Islet precursor cell (in vitro differentiated cells): ENCODE data around the gene RAB3C.

Experiments
- DNase-seq: peaks from one replicate; pipeline ENCODE4 v3.0.0-alpha.2; 2018

The RAB3C gene

DNA sequence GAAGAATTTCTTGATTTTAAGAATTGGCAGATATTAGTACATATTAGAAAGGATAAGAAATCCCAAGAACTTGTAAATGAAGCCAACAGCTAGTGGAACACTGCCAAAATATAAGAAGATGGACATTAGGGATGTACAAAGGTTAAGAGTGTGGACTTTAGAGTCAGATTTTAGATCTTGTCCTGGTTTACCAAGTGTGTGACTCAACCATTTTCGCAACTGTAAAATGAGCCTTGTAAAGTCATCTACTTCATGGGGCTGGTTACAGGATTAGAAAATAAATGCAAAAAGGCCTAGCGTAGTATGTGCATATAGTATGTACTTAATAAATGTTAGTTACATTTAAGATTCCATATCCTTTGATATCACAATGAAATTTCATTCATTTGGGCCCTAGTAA is 260.0 kb downstream of the RAB3C start:
- no peak for DNase-seq

DNA sequence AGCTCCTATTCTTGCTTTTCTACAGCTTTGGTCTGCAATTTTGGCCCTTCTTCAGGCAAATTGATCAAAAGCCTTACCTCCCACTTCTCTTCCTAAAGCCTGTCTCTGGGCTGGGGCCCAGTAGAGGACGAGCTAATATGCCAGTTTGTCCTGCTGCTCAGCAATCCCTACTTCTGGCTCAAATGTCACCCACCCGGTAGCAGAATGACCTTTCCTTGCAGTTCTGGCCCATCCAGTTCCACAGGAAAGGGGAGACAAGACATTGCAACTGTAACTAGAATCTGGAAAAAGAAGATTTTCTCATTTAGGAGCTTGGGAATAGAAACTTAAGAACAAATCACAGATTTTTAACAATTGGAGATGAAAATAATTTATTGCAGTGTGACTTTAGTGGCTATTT is 261.5 kb downstream of the RAB3C start:
- peak; percentile 58 for DNase-seq

DNA sequence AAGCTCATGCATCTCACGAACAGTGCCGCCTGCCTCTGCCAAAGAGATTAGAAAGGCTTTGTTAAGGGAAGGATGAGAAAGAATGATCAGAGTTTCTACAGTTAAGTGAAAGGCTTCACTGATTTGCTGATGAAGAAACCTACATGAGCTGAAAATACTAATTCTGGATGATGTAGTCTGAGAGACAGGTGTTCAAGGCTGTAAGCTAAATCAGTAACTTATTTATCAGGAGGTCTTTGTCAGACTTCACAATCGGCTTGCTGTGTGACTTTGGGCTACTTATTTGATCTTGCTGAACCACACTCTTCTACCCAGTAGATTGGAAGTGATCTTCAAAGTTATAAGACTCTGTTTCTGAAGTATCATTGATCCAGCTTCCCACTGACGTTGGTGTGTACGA is 264.2 kb downstream of the RAB3C start:
- DNase-seq = no peak

DNA sequence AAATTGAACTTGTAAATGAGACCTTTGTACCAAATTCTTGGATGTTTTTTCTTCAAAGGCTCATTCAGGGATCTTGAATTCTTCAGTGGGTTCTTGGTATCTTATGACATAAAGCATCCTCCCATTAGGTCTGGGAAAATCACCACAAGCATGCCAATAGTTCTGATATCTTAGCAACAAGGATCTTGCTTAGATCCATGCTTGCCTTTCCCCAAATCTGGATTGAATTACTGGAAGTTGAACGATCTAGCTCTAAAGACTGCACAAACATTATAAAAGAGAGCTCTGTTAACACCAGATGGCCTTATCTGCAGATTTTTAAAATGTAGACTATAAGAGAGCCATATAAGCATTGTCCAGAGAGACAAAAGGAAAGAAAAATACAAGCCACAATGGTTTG is 266.3 kb downstream of the RAB3C start:
- no peak for DNase-seq

DNA sequence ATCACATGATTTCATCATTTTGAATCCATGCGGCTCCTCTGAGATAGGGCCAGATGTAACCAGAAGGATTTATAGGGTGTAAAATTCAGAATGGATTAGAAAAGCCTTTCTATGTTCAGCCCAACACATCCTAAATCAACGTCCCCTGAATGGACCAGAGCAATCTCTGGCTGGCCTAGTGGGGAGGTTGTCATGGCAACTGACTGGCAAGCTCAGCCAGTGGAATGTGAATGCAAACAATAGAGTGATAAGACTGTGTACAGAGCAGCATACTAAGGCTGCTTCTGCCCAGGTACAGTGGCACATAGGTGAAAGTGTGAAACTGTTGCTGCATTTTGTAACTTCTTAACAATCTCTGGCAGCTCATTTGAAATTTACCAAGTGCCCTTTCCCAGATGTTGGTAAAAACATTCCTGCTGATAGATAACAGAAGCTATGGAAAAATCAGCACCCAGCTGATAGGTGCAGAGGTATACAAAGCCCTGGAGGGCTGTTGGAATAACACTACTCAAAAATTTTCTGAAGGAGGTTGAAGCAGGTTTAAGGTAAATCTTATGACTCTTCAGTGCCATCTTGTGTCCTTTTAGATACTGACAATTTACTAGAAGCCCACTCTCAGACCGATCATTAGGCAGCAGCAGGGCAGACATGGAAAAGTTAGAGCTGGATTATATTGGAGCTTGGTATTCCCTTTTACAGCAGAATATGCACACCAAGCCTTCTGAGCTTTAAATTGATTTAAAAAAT is 267.2 kb downstream of the RAB3C start:
- peak; percentile 79 for DNase-seq

DNA sequence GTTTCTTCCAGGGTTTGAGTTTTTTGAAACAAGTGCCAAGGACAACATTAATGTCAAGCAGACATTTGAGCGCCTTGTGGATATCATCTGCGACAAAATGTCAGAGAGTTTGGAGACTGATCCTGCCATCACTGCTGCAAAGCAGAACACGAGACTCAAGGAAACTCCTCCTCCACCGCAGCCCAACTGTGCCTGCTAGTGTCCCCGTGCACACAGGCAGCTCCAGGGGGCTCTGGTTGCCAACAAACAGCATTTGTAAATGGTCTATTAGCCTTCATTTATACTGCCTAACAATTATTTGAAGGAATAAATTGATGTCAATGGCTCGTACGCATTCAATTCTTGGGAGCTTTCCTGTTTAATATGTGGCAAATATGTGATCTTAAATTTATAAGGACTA is 268.3 kb downstream of the RAB3C start:
- peak; percentile 51 for DNase-seq

DNA sequence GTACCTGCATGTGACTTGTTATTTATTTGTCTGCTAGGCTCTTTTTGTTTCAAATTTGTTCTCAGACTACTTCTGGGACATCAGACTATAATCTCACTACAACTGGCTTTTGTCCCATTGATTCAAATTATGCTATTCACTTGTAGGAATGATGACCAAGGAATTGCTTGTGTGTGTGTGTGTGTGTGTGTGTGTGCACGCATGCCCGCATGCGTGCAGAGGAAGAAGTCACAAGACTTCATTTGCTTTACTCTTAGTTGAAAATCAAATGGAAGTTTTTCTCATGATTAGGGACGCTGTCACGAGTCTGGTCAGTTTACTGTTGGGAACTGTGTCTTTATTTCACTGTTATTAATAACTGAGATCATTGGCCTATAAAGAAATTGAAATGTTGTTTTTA is 268.7 kb downstream of the RAB3C start:
- no peak for DNase-seq

DNA sequence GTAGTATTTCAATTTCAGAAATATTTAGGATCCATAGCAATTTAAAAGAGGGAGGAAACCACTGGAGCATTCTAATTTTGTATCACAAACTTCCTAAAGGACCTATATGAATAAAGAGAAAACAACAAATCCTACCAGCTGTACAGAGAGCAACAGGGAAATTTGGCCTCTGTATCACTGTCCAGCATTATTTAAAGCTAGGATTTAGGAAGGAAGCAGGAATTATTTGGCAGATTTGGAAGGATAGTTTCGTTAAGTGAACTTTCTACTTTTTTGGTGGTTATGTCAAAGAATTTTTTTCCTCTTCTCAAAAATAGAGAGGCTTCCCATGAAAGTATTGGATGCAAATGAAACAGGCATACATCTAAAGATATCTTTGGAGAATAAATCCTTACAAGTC is 269.7 kb downstream of the RAB3C start:
- DNase-seq = no peak

DNA sequence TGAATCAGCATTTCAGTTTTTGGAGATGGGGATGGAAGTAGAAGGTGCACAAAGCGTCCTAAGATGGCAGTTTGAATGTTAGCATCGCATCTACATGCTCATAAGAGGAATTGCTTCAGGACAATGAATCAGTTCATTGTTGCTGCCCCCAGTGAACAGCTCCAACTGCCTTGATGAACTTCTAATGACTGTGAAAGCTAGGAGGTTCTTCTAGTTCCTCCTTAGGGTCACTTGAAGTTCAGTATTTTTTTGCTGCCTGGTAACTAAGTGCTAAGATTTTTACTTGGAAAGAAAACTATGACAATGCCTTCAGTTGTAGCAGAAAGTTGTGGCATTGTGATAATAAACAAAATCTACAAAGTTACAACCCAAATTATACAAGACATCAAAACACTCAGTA is 271.6 kb downstream of the RAB3C start:
- no peak for DNase-seq

DNA sequence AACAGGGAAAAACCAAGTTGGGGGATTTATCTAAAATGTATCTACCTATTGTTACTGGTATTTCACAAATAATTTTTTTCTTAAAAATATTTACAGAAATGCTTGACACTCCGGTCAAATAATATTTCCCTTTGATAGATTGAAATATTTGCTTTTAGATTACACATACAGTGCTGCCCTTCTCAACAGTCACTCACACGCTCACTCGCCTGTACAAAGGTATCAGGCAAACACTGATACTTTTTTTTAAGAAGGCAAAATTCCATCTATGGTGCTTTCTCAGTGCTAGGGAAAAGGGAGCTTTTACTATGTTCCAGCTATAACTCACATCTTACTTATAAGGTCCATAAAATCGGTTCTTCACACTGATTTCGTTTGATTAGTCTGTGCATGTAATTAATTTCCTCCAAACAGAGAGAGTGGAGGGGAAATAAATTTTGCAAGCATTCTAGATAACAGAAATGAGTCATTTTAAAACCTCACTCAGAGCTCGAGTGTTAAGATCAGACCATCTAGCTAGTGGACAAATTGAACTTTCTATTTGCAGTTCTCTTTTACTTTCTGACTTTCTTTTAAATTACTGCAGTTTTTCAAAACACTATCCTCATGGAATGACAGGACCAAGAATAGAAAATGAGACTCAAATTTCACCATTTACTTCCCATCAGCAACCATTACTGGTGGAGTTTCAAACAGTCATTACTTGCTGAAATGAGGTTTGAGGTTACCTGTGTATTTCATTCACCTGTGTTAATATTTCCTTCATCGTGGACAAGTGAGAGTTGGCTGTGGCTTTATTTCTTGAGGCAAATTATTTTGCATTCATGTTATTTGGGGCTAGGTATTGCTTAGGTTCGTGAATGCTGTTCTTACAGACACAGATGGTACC is 273.2 kb downstream of the RAB3C start:
- DNase-seq = no peak

DNA sequence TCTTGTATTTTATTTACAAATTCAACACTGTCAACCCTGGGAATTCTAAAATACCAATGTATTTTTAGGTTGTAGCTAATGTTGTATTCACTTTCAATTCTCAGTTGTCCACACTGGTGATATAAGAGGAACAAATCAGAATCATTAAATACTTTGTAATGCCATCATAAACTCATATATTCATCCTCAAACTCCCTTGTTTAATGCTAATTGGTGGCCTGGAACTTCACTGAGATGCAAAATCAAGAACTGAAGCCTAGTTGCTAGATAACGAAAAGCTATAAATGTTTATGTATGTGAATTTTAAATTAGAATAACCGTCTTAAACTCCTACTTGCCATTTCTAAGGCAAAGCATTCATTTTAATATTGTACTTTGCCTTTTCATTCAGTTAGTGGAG is 274.7 kb downstream of the RAB3C start:
- DNase-seq = no peak

DNA sequence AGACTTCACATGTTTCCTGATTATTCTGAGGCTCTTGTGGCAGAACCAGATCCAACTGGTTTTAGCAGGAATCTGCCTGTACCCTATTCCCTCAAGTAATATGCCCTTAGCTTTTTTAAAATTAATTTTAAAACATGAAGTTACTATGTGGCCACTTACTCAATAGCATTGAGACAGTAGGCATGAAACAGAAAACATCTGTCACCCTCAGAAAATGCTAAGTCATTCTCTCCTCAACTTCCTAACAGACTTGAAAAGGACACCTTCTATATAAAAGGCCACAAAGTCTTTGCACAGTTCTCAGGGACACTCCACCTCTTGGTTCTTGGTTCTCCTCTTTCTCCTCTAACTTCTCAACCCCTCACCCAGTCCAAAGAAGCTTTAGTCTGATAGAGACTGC is 277.8 kb downstream of the RAB3C start:
- DNase-seq = no peak

DNA sequence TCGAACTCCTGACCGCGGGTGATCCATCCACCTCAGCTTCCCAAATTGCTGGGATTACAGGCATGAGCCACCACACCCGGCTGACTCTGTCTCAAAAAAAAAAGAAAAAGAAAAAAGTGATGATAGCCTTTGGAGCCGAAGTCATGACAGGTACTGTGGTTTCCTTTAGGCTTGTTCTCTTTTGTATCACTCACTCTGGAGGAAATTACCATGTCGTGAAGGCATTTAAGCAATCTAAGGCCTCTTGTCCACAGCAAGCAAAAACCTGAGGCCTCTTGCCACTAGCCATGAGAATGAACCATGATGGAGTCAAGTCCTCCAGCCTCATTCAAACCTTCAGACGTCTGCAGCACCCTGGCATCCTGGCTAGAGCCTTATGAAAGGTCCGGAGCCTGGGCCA is 286.1 kb downstream of the RAB3C start:
- no peak for DNase-seq

DNA sequence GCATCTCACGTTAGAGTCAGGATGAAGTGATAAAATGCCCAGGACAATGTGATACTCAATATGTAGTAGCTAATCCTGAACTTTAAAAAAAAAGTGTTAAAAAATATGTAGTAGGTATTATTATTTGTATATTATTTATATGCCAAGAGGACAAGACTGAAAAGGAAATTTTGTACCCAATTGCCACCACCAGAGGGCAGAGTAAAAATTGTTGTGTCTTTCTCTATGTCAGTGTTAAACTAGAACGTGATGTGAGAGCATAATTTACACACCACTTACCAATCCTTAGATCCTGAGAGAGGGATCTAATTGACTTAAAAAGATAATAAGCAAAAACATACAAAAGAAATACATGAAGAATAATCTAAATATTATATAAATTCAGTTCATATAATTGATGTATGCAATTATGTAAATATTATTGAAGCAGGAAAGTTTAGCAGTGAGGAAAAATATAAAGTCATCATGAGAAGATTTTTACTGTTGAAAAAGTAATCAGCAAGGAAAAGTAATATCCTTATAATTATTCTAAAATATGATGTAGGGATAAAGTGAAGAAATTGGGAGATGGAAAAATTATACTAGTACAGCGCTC is 288.9 kb downstream of the RAB3C start:
- no peak for DNase-seq

DNA sequence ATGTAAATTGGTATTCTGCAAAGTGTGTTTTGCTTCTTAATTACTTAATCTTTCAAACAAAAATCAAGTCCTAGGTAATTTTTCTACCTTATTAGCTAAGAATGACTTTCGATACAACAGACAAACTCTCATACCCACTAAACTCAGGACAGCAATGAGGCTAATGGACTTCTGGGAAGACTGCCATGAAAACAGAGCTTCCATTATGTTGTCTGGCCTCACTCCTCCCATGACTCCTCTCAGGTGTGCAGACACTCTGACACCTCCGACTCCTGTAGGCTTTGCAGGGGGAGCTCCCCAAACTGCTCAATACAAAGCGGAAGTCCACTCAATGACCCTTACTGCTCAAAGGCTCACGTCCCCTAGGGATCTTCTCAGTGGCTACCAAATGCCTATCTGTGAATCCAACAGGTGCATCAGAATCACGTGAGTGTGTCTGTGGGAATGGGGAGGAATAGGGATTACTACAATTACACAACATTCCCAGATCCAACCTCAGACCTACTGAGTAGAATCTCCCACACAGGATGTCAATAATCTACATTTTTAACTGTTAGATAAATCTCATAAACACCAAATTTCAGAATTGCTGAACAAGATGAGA is 289.9 kb downstream of the RAB3C start:
- no peak for DNase-seq

DNA sequence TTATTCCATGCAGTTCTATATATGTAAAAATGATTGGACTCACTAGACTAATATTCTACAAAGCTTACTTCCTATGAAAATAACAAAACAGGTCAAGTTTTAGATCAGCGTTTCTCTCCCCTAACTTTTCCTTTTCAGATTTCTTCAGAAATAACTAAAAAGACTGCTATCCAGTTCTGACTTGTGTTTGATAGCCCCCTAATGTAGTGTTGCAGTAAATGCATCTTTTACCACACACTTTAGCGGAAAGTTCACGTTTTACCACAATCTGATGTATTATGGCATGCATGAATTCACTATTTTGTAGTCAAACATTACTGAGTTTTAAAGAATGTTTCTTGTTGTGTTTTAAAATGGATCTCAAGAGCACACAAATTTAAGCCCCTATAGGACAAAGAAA is 292.7 kb downstream of the RAB3C start:
- DNase-seq = no peak

DNA sequence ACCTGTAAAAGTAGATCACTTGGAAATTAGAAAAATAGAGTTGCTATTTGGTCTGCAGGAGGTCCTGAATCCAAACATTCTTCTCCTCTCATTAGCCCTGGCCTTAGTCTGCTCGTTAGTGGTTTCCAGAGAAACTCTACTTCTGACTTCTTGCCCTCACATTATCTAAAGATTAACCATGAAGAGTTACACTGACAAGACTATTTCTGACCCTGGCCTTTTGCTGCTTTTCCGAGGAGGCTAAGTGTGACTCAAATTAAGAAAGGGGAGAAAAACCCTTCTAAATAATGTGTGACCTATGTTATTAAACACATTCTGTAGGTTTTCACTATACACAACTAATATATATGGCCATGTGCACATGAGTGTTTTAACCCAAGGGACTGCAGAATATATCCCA is 302.4 kb downstream of the RAB3C start:
- no peak for DNase-seq

DNA sequence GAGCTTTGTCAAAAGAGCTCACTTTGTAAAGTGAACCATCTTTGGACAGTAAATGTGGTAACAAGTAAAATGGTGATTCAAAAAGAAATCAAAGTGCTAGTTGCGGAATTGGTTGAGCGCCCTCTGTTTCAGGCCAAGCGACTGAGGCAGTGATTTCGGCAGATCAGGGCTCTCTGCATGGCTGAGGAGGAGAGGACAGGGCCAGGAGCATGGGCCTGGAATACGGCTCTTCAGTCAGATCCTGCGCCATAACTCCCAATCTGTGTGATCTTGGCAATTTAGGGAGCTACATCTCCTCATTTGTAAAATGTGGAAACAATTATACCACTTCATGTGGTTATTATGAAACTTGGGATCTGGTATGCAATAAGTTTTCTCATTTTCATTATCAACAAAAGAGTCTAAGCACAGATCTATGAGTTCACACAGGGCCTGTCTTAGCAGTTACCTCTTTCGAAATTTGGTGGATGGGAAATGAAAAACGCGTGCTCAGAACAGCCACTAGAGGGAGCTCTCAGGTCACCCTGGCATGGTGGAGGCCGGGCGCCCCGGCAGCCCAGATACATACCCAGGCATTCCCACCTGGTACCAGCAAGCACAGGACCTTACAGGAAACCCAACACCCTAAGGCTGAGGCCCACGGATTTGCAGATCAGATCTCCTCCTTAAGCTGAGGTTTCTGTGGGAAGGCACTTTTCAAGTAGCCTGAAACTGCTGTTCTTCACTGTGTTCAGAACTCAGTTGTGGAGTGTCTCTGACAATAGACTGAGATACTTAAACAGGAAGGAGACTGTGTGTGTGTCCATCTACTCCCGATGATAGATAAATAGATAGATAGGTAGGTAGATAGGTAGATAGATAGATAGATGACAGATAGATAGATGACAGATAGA is 303.7 kb downstream of the RAB3C start:
- peak; percentile 86 for DNase-seq

DNA sequence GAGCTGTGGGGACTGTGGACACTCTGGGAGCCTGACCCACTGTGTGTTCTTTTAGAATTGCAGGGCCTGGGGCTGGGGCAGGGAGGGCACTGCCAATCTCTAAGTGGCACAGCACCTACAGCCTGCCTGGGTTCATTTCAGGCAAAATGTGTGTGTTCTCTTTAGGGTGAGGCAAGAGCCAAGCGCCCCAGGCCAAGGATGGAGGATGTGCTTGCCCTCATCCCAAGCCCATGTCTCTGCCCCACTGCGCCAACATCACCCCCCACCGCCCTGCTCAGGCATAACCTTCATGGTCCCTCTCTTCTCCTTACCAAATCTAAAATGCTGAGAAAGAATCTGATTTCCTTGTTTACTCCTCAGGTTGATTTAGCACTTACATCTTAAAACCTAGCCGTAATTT is 304.4 kb downstream of the RAB3C start:
- DNase-seq = no peak

DNA sequence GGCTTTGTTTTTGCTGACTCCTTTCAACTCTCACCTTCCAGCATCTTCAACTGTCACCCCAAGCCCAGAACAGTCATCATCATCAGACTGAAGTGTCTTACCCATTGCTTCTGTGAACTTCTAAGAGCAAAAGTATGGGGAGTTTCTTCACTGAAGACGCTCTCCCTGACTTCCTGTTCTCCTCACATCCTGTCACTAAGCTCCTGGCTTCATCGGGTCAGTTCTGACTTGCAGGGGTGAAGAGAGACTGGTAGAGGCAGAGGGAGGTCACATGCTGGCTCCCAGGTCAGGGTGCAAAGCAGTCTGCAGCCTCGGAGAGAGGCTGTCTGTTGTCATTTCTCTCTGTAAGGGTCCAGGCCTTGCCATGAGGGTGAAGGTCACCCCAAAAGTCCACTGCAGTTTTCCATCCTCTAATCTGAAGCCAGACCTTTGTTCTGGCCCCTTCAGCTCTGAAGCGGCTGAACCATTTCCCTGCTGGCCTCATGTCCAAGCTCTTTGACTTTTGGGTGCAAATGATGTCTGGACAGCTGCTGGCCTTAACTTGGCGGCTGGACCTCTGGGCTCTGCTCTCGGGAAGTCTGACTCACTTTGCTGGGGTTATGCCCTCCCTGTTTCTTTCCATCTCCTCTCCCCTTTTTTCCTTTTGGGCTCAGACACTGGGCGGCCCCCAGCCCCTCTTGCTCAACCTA is 305.0 kb downstream of the RAB3C start:
- no peak for DNase-seq

DNA sequence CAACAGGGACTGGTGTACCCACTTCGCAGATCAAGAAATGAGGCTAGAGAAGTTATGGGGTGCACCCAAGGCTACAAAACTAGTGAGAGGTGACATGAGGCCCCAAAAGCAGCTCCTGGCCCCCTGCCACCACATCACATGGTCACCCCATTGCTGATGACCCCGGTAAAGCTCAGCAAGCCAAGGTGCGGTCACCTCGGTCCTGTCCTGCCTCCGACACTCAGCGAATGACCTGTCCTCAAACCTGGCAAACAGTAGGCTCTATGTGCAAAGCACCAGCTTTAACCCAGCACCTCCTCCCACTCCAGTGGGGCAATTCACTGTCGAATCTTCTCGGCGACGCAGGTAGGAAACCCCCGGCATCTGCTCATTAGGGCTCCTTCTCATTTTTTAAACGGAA is 307.4 kb downstream of the RAB3C start:
- DNase-seq = no peak

DNA sequence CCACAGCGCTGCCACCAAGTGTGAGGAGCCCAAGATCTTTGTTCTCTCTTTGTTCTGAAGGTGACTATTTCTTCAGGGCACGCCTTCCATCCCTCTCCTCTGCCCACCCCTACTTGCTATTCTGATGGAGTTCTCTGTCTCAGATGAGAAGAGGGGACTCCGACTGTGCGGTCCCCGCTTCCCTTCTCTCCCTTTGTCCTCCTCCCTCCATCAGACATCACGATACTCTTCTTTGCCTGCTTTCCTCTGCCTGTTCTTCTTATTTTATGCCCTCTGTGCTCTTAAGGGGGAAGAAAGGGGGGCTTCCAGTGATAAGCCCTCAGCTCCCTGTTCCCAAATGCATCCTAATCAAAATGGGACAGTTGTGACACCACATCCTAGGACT is 307.8 kb downstream of the RAB3C start:
- no peak for DNase-seq
